Brain microvascular endothelial cell (primary cell): ENCODE data around the gene SNTG2.
"Not testable (repeated sequence)": the region's sequence is repeated elsewhere in the genome, so short reads cannot be mapped to it uniquely, and the experiment has no call there.

Source experiments
- DNase-seq: peaks from one replicate; pipeline ENCODE4 v3.0.0-alpha.2; 2020
- H3K27ac ChIP-seq: fragments of 250-450 bp; sonication (Bioruptor Pico); 2 replicates; pipeline ENCODE4 v1.5.1; 2020; ENCODE audit warnings: mild to moderate bottlenecking, moderate library complexity
- H3K27me3 ChIP-seq: fragments of 250-450 bp; sonication (Bioruptor Pico); replicated peaks from 2 replicates; pipeline ENCODE4 v1.5.1; 2020; ENCODE audit warnings: mild to moderate bottlenecking
- H3K36me3 ChIP-seq: fragments of 250-450 bp; sonication (Bioruptor Pico); replicated peaks from 2 replicates; pipeline ENCODE4 v1.5.1; 2020; ENCODE audit warnings: mild to moderate bottlenecking
- H3K4me3 ChIP-seq: 2 replicates; pipeline ENCODE4 v1.5.1; 2011; ENCODE audit warnings: low read depth, mild to moderate bottlenecking, control low read depth, low read length, moderate library complexity
- in situ Hi-C: cut with HindIII; loops from 2 replicates; pipeline ENCODE4 v1.10.0; 2017; ENCODE audit warnings: low sequenced_read_pairs, low pct_ligation_motif_present
- TF ChIP-seq, protein P1 (sequence below): IDR thresholded peaks from 2 replicates; pipeline ENCODE4 v1.5.1; 2011; ENCODE audit warnings: low read depth, mild to moderate bottlenecking, moderate library complexity, low read length, control low read depth, inconsistent platforms; ENCODE audit errors: missing control alignments

SNTG2 gene

DNA sequence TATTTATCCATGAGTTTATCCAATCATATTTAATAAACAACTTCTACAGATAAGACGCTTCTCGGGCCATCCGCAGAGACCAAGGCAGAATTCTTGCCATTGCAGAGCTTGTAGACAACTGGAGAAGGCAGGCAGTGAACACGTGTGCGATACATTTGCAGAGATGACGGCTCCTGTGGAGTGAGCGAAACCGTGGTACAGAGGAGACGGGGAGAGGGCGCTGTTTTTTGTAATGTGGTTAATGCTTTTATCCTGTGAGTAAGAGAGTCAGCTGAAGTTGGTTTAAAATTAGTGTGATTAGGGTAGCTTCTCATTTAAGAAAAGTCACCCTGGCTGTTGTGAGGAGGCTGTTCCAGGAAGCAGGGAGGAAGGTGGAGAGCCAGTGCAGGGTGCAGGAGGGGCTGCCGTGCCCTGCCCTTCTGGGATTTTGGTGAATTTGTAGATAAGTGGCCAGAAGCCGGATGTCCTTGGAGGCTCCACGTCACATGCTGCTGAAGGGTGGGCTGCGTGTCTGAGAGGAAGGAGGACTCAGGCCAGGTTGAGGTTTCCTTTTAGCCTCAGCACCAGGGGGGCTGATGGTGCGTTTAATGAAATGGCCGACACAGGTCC is 151.4 kb downstream of the SNTG2 start:
- TF ChIP-seq, protein P1, sequence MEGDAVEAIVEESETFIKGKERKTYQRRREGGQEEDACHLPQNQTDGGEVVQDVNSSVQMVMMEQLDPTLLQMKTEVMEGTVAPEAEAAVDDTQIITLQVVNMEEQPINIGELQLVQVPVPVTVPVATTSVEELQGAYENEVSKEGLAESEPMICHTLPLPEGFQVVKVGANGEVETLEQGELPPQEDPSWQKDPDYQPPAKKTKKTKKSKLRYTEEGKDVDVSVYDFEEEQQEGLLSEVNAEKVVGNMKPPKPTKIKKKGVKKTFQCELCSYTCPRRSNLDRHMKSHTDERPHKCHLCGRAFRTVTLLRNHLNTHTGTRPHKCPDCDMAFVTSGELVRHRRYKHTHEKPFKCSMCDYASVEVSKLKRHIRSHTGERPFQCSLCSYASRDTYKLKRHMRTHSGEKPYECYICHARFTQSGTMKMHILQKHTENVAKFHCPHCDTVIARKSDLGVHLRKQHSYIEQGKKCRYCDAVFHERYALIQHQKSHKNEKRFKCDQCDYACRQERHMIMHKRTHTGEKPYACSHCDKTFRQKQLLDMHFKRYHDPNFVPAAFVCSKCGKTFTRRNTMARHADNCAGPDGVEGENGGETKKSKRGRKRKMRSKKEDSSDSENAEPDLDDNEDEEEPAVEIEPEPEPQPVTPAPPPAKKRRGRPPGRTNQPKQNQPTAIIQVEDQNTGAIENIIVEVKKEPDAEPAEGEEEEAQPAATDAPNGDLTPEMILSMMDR = no peak
- H3K27ac ChIP-seq = no peak overlapping the region
- H3K4me3 ChIP-seq = no peak overlapping the region
- H3K36me3 ChIP-seq = no peaks in the 10 kb centered on the region
- in situ Hi-C loops = no loop called here
- H3K27me3 ChIP-seq = no peaks in the 10 kb centered on the region
- DNase-seq = no peak

DNA sequence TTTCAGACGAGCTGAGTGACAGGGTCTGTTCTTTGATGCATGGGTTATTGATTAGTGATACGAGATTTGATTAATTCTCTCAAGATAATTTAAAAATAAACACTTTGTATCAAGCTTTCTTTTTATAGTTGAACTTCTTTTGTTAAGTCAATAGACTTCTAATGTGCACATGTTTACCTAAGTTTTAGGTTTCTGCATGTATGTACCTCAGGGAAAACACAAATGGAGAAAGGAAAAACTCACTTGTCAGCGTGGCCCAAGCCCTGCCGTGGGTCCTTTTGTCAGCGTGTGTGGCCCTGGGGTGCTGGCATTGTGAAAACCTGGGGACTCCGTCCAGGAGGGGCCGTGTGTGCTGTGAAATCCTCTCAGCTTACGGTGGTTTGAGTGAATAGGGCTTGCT is 153.7 kb downstream of the SNTG2 start:
- Histone ChIP-seq H3K36me3 (no peaks in the 10 kb centered on the region), H3K4me3 (no peak overlapping the region), H3K27me3 (no peaks in the 10 kb centered on the region), H3K27ac (no peak overlapping the region)
- in situ Hi-C loops = no loop called here
- TF ChIP-seq, protein P1 = no peak
- DNase-seq = no peak

DNA sequence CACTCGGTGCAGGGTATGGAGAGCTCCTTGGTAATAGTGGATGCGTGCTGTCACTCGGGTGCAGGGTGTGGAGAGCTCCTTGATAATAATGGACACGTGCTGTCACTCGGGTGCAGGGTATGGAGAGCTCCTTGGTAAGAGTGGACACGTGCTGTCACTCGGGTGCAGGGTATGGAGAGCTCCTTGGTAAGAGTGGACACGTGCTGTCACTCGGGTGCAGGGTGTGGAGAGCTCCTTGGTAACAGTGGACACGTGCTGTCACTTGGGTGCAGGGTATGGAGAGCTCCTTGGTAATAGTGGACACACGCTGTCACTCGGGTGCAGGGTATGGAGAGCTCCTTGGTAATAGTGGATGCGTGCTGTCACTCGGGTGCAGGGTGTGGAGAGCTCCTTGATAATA is 155.7 kb downstream of the SNTG2 start:
- DNase-seq, H3K27me3 ChIP-seq, H3K36me3 ChIP-seq, H3K4me3 ChIP-seq, H3K27ac ChIP-seq, in situ Hi-C loops: not testable (repeated sequence)

DNA sequence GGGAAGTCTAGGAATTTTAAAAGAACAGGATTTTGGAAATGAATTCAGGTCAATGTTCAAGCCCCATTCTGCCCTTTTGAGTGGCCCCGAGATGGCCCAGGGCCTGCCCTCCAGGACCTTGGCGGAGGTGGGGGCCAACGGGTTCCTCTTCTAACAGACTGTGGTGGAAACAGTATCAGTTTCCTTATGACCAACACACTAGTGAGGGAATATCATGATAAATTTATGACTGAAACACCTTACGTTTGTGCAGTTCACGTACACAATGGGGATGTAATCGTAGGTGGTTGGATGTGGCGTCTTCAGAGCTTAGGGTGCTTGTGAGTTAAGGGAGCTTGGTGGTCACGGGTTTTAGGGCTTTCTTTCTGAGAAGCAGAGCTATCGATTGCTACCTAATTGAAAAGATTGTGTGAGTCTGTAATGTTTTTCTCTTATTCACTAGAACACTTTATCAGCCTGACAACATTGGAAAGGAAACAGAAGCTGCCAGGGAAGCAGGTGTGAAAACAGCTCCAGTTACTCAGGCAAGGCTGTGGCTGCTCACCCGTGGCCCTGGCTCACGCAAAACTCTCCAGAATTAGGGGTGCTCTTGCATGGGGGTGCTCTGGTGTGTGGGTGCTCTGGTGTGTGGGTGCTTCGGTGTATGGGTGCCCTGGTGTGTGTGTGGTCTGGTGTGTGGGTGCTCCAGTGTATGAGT is 165.3 kb downstream of the SNTG2 start:
- H3K4me3 ChIP-seq = no peak overlapping the region
- in situ Hi-C loops = no loop called here
- TF ChIP-seq, protein P1 = no peak
- no peak overlapping the region for H3K27ac ChIP-seq
- no peak for DNase-seq
- H3K27me3 ChIP-seq = no peaks in the 10 kb centered on the region
- no peaks in the 10 kb centered on the region for H3K36me3 ChIP-seq

DNA sequence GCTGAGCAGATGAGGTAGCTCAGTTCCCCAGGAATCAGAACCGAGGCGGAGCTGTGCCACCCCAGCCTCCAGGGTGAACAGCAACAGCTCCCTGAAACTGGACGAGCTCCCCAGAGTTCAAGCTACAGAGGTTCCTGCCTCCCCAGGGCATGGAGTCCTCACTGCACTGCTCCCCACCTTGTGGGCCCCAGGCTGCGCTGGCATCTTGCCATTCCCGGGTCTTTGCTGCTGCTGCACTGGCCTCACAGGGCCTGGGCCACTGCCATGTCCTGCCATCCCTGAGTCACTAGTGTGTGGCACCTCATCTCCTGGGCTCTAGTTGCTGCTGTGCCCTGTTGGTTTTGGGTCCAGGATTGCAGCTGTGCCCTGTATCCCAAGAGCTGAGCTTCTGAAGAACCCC is 166.9 kb downstream of the SNTG2 start:
- Histone ChIP-seq H3K36me3 (no peaks in the 10 kb centered on the region), H3K27me3 (no peaks in the 10 kb centered on the region), H3K4me3 (no peak overlapping the region), H3K27ac (no peak overlapping the region)
- TF ChIP-seq, protein P1 = no peak
- in situ Hi-C loops = no loop called here
- DNase-seq = no peak

DNA sequence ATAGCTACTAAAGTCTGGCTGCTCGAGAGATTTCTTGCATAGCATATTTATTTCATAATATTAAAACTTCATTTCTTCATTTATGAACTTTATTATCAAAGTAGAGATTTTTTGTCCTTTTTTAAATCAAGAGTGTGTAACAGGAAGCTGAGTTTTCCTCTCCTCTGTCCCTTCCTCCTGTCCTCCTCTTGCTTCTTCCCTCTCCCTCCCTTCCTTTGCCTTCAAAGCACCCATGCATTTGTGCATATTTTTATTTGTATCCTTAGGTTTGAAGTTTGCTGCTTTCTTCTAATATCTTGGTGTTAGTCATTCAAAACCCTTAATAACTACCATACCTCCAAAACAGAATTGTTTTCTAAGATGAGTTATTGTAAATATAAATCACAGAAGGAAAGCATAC is 174.6 kb downstream of the SNTG2 start:
- in situ Hi-C loops = no loop called here
- TF ChIP-seq, protein P1 = no peak
- Histone ChIP-seq H3K4me3 (no peak overlapping the region), H3K27ac (no peak overlapping the region), H3K36me3 (no peaks in the 10 kb centered on the region), H3K27me3 (no peaks in the 10 kb centered on the region)
- no peak for DNase-seq
